ENCODE results near the gene CCDC57.

DNA sequence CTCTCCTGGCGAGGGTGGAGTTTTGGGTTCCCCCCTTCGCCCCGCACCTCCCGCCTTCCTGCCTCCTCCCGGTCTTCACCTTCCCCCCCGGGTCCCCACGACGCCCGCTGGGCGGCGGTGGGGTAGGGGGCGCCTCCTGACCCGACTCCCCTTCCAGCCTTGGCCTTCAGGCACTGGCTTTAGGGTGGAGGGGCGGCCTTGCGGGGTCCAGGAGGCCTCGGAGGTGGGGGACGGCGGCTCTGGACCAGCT, 18.6 kb upstream of the CCDC57 start:
- TF ChIP-seq POLR2A (IDR thresholded peaks at IDR 0.05; ENCODE audit: control extremely low read depth in 1 of 2, low read depth in 2 of 2, low read length in 2 of 2) (no peak), ZNF274 (IDR thresholded peaks at IDR 0.05; ENCODE audit: borderline replicate concordance, extremely low read depth, low read length) (no peak), HDAC2 (IDR thresholded peaks at IDR 0.05; ENCODE audit: borderline replicate concordance in 1 of 2, low read depth in 2 of 2, low read length in 2 of 2) (no peak), RAD21 (IDR thresholded peaks at IDR 0.05 in 1 of 2, conservative IDR thresholded peaks at IDR 0.05 in 1 of 2; ENCODE audit: low read depth in 2 of 2, low read length in 2 of 2) (no peak), POLR2AphosphoS5 (IDR thresholded peaks at IDR 0.05; ENCODE audit: low read depth, low read length) (no peak), MAFK (IDR thresholded peaks at IDR 0.05; ENCODE audit: low read depth, low read length) (no peak), TAF7 (optimal IDR thresholded peaks at IDR 0.05; ENCODE audit: borderline replicate concordance, low read depth, low read length) (no peak), CEBPB (IDR thresholded peaks at IDR 0.05; ENCODE audit: low read depth, low read length) (no peak), SRF (IDR thresholded peaks at IDR 0.05; ENCODE audit: low read depth, low read length) (no peak), SP1 (IDR thresholded peaks at IDR 0.05; ENCODE audit: low read depth, low read length) (no peak), EP300 (IDR thresholded peaks at IDR 0.05; ENCODE audit: borderline replicate concordance in 1 of 2, low read depth in 2 of 2, low read length in 2 of 2) (no peak), NRF1 (IDR thresholded peaks at IDR 0.05; ENCODE audit: low read depth, low read length) (no peak)
- TF ChIP-seq, protein P1, sequence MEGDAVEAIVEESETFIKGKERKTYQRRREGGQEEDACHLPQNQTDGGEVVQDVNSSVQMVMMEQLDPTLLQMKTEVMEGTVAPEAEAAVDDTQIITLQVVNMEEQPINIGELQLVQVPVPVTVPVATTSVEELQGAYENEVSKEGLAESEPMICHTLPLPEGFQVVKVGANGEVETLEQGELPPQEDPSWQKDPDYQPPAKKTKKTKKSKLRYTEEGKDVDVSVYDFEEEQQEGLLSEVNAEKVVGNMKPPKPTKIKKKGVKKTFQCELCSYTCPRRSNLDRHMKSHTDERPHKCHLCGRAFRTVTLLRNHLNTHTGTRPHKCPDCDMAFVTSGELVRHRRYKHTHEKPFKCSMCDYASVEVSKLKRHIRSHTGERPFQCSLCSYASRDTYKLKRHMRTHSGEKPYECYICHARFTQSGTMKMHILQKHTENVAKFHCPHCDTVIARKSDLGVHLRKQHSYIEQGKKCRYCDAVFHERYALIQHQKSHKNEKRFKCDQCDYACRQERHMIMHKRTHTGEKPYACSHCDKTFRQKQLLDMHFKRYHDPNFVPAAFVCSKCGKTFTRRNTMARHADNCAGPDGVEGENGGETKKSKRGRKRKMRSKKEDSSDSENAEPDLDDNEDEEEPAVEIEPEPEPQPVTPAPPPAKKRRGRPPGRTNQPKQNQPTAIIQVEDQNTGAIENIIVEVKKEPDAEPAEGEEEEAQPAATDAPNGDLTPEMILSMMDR (IDR thresholded peaks at IDR 0.05; ENCODE audit: control extremely low read depth in 1 of 3, insufficient read depth in 1 of 3, low read depth in 1 of 3, low read length in 3 of 3), result no peak
- TF ChIP-seq, protein P2, sequence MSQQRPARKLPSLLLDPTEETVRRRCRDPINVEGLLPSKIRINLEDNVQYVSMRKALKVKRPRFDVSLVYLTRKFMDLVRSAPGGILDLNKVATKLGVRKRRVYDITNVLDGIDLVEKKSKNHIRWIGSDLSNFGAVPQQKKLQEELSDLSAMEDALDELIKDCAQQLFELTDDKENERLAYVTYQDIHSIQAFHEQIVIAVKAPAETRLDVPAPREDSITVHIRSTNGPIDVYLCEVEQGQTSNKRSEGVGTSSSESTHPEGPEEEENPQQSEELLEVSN (IDR thresholded peaks at IDR 0.05), result no peak
